ENCODE data around the gene ITPR3.

Gene ITPR3

GRCh38 chr6:33705955-33706725 lies 85.0 kb downstream of the ITPR3 start:
- Mint-ChIP-seq H3K27ac (peak overlapping the region; percentile 80), H3K9me3 (no peaks in the 10 kb centered on the region), H3K27me3 (ENCODE audit: low read depth, poor library complexity) (peaks cover 12% of the 10 kb centered on the region), H3K4me3 (no peak overlapping the region), H3K4me1 (peaks cover 85% of the 10 kb centered on the region), H3K36me3 (ENCODE audit: low read depth) (peaks cover 39% of the 10 kb centered on the region)
- no peak for TF ChIP-seq CTCF (IDR thresholded peaks at IDR 0.05)
- no peak for DNase-seq

GRCh38 chr6:33707771-33708170 lies 86.6 kb downstream of the ITPR3 start:
- TF ChIP-seq CTCF (IDR thresholded peaks at IDR 0.05) = no peak
- Mint-ChIP-seq H3K9me3 (no peaks in the 10 kb centered on the region), H3K27me3 (ENCODE audit: low read depth, poor library complexity) (peaks cover 12% of the 10 kb centered on the region), H3K27ac (no peak overlapping the region), H3K36me3 (ENCODE audit: low read depth) (peaks cover 39% of the 10 kb centered on the region), H3K4me1 (peaks cover 80% of the 10 kb centered on the region), H3K4me3 (no peak overlapping the region)
- DNase-seq = no peak

GRCh38 chr6:33708516-33709204 lies 87.5 kb downstream of the ITPR3 start:
- TF ChIP-seq CTCF (IDR thresholded peaks at IDR 0.05) = no peak
- Mint-ChIP-seq H3K27ac (no peak overlapping the region), H3K4me1 (peaks cover 76% of the 10 kb centered on the region), H3K36me3 (ENCODE audit: low read depth) (peaks cover 39% of the 10 kb centered on the region), H3K4me3 (no peak overlapping the region), H3K9me3 (no peaks in the 10 kb centered on the region), H3K27me3 (ENCODE audit: low read depth, poor library complexity) (peaks cover 18% of the 10 kb centered on the region)
- no peak for DNase-seq

- DNase-seq = no peak
- H3K36me3 Mint-ChIP-seq (ENCODE audit: low read depth) = peaks cover 39% of the 10 kb centered on the region
- no peak for TF ChIP-seq CTCF (IDR thresholded peaks at IDR 0.05)
- no peaks in the 10 kb centered on the region for H3K9me3 Mint-ChIP-seq
- no peak overlapping the region for H3K27ac Mint-ChIP-seq
- H3K27me3 Mint-ChIP-seq (ENCODE audit: low read depth, poor library complexity) = peaks cover 22% of the 10 kb centered on the region
- H3K4me1 Mint-ChIP-seq = peaks cover 65% of the 10 kb centered on the region
- H3K4me3 Mint-ChIP-seq = peak overlapping the region; percentile 96
These were observed 88.6 kb downstream of the ITPR3 start for GRCh38 chr6:33709605-33710295.

- H3K27me3 Mint-ChIP-seq (ENCODE audit: low read depth, poor library complexity) = peaks cover 25% of the 10 kb centered on the region
- no peak overlapping the region for H3K27ac Mint-ChIP-seq
- H3K36me3 Mint-ChIP-seq (ENCODE audit: low read depth) = peaks cover 39% of the 10 kb centered on the region
- peak overlapping the region; percentile 96 for H3K4me3 Mint-ChIP-seq
- no peak for DNase-seq
- H3K9me3 Mint-ChIP-seq = no peaks in the 10 kb centered on the region
- TF ChIP-seq CTCF (IDR thresholded peaks at IDR 0.05) = no peak
- peaks cover 62% of the 10 kb centered on the region for H3K4me1 Mint-ChIP-seq
These were observed 89.4 kb downstream of the ITPR3 start for GRCh38 chr6:33710296-33711121.

Measured in nephron progenitor cell (in vitro differentiated cells).